ENCODE data around the gene ELP4.
"Not testable (repeated sequence)": the region's sequence is repeated elsewhere in the genome, so short reads cannot be mapped to it uniquely, and the experiment has no call there.

The ELP4 gene

DNA sequence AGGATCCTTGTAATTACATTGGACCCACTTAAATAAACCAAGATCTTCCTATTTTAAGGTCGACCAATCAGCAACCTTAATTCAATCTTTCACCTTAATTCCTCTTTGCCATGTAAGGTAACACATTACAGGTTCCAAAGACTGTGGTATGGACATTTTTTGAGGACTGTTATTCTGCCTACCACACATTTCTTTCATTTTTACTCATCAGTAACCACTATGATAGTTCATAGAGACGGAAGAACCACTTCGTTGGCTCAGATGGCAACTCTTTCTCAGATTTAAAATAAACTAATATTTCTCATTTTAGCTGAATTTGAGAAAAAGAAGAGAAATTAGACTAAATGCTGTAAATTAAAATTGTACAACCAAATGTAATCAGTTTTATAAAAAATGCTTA lies 205.3 kb downstream of the ELP4 start:
- no peak for DNase-seq

DNA sequence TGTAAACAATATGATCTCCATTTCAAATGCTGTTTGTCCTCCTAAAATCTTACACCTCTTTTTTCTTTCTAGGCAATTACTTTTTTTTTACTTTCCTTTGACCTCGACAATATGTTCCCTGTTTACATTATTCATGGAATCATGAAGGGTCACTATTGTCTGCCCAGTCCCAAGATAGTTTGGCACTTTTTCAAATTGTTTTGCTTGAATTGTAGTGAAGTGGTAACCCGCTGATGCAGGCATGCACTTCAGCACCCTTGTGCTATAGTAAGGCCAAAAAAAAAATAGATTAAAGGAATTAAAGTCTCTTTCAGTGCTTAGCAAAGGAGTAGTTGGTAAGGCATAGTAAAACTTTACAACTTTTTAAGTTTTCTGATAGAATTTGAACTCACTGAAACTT lies 210.7 kb downstream of the ELP4 start:
- DNase-seq: no peak

DNA sequence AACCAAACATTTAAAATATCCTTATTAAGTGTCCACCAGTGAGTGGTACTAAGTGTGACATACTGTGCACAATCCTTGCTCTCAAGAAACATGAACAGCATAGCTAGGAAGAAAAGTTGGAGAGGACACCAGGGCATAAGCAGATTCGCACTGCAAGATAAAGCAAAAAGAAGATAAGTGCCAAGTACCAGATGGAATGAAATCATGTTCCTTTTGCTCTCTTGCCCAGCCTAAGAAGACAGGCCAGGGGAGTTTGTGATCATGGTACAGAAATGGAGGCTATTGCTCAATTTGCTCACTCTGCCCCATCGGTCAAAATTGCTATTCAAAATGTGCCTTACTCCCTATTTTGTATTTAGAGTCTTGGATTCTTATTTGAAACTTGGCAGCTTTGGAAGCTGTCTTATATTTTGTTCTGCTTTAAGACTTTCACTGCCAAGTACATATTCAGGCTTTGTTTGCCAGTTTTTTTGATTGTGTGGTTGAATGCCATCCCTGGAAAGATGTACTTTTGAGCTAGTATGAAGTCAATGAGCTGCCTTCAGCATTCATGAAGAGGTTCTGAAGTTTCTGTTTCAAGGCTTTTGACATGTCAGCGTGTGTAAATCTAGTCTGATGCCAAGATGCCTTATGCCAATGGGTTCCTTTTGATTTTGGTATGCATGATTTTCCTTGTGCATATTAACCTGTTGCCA lies 211.3 kb downstream of the ELP4 start:
- no peak for DNase-seq

DNA sequence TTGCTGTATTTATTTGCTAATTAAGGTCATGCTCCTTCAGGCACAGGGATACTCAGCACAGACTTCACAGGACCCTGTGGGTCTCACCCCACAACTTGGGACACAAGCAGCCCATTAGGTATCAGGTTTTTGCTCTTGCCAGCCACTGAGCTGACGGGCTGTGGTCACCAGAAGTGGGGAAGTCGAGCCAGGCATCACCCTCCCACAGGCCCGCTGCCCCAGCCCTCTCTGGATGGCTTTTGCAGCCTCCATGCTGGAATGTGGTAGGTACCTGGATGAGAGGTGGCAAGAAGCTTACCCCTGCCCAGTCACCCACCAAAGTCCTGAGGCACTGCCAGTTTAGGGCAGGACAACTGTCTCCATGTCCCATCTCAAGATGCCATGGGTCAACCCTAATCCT lies 213.2 kb downstream of the ELP4 start:
- DNase-seq: no peak

DNA sequence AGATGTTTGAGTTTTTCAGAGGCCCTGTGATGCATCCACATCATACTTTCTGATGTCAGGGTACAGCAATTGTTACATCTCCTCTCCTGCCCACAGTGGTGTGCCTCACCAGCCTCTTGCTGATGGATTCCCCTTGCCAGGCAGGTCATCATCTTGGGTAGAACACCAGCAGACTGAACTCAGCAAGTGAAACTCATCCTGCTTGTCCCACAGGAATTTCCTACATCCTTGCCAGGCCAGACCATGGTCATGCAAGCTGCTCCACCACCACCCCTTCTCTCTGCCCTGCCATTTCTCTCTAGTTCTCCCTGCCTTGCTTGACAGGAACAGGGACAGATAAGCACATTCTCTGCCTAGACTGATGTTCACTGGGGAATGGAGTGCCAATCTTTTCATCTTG lies 215.6 kb downstream of the ELP4 start:
- DNase-seq: no peak

DNA sequence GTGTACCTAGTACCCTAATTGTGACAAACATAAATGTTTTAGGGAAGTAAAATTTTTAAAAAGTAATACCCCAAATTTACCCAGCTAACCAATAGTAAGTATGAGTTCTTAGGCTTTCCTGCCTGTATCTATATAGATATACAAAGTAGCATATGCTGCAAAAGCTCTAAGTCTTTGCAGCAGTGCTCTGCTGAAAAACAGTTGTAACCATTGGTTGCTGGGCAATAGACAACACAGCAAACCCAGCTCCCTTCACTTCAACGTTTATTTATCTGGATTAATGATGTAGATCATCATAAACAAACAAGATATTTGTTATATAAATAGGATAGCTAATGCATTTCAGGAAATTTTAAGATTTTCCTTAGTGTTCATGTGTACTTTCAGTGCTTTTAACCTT lies 218.9 kb downstream of the ELP4 start:
- no peak for DNase-seq

DNA sequence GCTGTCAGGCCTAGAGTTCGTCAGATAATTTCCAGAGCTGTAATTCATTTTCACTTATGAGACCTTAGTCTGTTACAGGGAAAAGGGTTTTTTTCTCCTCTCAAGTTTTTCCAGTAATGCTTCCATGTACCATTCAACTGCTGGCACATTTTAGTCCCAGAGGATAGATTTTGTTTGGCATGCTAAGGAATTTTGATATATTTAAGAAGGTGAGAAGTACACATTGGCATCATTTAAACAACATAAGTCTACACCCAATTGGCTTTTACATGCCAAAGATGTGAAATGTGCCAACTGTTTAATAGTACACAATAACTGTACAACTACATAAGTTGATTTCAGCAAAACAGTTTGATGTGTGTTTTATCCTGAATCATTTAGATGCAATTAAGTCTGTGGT lies 230.6 kb downstream of the ELP4 start:
- no peak for DNase-seq

DNA sequence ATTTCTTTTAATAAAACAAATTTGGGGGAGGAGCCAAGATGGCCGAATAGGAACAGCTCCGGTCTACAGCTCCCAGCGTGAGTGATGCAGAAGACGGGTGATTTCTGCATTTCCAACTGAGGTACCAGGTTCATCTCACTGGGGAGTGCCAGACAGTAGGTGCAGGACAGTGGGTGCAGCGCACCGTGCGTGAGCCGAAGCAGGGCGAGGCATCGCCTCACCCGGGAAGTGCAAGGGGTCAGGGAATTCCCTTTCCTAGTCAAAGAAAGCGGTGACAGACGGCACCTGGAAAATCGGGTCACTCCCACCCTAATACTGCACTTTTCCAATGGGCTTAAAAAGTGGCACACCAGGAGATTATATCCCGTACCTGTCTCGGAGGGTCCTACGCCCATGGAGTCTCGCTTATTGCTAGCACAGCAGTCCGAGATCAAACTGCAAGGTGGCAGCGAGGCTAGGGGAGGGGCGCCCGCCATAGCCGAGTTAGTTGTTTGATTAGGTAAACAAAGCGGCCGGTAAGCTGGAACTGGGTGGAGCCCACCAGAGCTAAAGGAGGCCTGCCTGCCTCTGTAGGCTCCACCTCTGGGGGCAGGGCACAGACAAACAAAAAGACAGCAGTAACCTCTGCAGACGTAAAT lies 231.3 kb downstream of the ELP4 start:
- DNase-seq: not testable (repeated sequence)

DNA sequence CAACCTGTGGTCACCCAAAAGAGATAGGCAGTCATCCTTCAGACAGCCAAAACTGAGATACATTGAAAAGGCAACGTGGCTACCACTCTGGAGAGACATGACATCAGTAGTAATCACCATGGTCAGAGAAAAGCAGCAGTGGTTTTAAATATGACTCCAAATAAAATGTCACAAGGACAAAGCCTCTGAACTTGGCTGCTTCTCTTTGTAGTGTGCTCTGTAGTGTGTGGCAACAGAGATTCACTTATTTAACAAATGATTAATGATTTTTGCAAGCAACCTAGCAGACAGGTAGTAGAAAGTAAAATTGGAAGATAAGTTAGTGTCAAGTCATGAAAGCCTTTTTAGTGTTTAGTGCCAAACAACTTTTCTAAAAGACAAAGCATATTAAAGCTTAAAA lies 238.0 kb downstream of the ELP4 start:
- no peak for DNase-seq

DNA sequence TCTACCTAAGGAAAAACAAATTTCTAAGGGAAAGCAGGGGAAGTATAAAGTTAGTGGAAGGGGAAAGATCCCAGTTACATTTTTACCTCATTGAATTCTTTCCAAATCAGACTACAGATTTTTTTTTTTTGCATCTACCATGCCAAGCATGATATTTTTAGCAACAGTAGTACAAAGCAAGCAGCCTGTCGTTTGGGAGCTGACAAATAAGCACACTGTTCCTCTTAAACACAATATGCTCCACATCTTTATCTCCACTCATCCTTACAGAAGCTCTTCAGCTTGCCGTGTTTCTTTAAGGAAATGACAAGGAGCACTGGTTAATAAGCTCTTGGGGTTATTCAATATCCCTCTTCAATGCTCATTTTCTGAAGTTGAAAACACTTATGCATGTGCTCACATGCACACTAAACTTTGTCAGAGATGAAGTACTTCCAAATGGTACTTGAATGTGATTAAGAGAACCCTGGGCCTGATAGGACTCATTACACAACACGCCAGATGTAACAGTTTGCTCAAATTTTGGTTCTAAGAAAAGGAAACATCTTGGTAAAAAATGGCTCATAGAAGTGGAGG lies 247.8 kb downstream of the ELP4 start:
- no peak for DNase-seq

DNA sequence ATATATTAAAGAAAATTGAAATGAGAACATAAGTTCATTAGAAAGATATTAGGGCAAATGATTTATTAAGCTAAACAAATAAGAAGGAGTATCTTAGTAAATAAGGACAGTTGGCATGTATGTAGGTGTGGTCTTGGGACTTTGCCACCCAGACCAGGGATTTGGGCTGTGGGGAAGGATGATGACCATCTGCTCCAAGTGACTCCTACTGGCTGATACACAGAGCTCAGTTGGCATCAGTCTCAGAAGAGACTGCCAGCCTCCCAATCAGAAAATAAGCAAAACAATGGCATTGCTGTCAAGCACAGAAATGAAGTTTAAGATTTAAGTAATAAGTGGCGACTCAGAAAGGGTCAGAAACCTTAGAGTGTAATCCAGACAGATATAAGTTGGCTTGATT lies 252.1 kb downstream of the ELP4 start:
- DNase-seq: no peak

DNA sequence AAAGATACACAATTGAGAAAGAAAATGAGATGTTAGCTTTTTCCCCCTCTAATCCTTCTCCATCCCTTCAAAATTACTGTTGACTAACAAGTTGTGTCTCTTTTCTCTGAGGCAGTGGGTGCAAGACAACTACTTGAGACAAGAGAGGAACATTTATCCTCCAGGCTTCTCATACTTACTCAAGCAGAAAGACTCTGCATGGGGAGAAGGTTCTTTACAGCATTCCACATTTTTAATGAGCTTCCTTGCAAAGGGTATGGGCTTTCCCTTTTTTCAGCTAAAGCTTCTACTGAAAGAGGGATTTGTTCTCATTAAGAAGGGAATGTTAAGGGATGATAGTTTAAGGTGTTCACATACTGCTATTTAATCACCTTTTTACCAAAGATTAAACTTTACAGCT lies 253.7 kb downstream of the ELP4 start:
- DNase-seq: no peak

DNA sequence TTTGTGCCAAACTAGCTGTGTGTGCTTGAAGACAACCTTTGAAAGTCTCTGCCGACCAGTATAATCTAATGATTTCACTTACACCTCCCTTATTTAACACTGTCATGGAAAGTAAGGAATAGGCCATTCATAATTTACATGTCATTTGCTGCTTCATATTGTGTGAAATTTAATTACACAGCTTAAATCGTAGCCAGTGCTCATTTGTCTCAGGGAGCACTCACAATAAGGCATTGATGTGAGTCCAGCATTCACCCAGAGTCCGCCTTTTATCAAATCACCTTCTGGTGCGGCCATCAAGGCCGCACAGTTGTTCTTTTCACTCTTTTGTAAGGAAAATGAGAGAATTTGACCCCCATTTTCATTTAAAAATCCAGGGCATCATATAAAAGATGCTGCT lies 254.7 kb downstream of the ELP4 start:
- DNase-seq: no peak

DNA sequence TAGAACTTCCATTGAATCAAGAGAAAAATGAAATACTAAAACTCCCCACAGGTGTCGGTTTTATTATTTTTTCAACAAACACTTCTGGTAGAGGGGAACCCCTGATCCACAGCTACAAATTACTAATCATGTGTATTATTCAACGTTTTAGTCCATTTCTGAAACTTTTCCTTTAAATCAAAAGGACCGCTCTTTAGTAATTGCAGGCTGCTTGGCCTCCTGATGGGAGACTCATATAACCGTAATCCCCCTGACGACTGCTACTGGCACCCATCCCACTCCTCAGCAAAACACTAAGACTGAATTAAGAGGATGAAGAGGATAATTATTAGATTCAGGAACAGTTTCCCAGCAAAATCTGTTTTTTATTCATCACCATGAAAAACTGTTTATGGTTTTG lies 255.2 kb downstream of the ELP4 start:
- no peak for DNase-seq

DNA sequence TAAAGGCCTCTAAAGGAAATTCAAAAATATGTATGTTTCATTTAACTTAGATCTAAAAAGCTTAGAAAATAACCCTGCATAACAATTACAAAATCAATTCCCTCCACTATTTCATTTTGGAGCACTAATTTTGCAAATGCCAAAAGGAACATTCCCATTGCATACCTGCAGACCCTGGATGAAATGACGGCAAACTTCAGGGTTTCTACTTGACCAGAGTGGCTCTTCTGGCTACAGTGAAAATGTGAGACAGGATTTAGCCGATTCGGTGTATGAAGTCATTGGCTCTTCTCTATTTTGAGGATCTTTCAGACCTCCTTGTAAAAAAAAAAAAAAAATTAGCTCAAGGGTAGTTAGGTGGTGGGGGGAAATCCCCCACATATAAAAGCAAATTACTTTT lies 257.5 kb downstream of the ELP4 start:
- DNase-seq: no peak

DNA sequence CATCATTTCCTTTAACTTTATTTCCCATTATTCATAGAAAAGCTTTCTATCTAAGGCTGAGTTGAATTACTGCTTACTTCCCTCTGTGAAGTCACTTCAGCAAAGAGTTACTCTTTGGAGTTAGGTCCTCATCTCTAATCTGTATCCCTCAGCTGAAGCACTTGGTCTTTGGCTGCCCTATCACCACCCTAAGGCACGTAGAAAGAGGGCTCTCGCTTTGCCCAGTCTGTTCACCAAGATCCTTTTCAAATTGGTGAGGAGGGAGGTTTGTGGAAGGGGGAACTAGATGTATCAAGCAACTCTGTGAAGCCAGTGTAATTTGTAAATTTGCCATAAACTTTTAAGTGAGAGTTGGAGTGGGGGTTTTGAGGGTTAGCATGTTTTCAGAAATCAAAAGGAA lies 258.1 kb downstream of the ELP4 start:
- DNase-seq: no peak

DNA sequence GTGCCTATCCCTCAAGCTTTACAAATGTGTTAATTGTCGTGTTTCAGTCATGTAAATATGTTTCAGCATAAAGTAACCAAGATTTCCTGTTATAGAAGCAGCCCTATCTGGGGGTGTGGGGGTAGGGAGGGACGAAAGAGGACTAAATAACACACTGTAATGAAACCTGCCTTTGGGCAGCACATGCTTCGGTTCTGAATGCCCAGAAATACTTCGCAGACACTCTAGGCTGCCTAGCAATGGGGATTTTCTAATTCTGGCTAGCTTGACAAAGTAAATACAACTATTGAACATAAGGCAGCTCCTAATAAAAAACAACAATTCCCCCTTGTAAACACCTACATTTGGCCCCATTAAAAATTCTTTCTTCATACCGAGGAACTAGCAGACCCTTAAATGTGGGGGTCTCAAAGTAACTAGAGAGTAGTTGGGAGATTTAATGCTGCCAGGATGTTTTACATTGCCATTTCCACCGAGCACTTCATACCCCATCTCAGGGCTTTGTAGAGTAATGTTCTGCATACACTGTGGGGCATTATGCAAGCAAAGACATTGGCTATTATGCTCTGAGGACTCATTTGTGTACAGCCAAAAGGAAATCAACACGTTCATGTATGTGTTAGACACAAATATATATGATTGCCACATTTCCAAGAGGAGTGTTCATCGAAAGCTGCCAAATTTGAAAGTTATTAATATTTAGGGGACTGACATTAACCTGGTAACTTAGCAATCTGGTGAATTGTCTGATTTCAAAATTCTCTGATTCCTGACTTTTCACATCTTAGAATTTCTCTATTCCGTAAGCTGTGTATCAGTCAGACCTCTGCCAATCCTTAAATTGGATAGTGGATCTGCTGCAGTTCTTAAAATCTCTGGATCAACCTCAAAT lies 259.4 kb downstream of the ELP4 start:
- no peak for DNase-seq

DNA sequence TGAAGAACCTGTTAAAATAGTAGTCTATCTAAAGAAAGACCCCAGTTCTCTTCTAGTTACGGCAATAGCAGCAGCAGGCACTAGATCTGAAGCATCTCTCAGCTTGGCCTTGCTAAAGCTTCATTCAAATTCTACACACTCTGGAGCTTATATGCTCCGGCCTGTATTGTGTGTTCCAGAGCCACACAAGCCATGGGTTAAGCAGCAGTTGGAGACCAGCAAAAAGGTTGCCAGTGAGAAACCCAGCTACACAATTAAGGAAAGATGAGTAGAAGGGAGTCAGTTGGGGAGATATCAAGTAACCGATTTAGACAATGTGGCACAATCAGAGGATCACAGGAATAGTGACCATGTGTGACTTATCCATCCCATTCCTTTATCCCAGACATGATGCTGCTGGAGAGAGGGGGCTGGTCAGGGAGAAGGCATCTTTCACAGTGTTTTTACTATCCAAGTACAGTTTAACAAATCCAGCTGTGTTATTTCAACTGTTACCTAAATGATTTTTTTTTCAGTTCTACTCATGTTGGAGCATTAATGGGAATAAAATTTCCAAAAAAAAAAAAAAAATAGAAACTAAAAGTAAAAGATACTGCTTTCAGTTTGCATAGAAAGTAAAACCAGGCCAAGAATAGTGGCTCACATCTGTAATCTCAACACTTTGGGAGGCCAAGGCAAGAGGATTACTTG lies 260.6 kb downstream of the ELP4 start:
- no peak for DNase-seq

DNA sequence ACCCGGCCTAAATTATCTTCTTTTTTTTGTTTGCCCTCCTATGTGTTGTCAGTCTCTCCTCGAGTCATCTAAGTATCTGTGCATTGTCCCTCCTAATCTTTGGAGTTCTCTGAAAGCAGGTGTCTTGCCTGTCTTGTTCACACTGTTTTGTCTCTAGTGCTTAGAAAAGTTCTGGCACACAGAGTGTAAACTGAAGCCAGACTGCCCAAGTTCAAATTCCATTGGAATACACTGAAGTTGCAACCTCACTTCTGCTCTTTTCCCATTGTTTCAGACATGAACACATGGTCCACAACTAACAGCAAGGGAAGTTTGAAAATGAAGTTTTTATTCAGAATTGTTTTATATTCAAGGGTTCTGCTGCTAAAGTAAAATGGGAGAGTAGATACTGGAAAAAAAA lies 262.8 kb downstream of the ELP4 start:
- DNase-seq: no peak

DNA sequence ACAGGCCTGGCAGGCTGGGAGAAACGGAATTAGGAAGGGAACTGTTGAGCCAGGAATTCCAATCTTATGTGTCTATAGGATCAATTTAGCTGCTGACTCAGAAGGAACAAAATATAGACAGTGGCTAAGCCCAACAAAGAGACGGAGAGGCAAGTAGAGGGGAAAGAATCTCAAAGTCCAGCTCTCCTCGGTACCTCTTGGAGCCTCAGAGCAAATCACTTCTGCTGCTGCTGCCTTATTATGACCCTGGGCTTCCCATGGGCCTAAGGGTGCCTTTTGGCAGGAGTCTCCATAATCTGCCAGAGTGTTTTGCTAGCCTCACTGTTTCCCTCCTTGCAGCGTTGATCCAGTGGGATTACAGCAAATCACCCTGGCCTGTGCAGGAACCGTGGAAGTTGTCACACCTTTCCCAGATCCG lies 269.8 kb downstream of the ELP4 start:
- DNase-seq: no peak

DNA sequence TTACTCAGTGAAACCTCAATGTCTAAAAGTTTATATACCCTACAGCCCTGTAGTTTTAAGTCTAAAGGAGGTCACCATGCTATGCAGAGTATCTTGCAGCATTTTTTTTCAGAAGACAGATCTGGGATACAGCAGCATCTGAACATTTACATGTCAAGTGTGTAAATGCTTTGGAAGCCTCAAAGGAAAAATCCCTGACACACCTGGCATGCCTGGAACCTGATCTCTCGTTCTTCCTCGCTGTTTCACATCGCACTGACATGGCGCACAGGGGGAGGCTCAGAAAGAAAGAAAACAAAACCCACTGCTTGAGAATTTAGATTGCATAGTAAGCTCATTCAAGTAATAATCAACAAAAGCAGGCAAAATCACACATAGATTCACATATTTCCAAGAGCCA lies 270.5 kb downstream of the ELP4 start:
- no peak for DNase-seq

DNA sequence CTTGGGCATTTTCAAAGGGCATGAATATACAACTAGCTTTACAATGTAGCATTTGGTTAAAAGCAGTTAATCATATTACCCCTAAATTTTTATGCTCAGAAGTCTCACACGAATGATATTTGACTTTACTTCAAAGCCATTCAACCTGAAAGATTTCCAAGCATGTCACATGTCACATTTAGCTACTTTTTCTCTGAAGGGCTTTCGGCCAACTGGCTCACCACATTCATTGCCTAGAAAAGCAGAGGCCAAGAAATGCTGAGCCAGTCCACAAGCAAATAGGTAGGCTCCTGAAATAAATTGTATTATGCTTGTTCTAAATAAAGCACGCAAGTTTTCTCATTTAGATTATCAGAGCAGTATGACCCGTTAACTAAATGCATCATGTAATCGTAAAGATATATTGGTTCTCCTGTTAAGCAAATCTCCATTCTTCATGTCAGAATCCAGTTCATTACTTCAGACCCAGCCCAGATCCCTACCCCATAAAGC lies 271.0 kb downstream of the ELP4 start:
- DNase-seq: no peak

DNA sequence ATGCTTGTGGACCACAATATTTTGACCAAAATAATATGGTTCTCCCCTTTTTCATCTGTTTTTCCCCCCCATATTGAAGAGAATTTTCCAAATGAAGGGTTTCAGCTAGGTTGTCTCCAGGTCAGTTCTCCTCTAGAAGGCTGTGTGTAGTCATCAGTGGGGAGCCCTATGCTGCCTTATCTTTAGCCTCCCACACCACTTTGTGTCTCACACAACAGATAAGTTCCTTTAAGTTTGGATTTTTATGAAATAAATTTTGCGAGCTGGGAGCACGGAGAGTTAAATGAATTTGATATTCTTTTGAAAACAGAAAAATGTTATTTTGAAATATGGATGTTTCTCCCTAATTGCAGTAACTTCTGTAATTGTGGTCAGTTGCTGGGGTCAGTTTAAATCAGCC lies 272.7 kb downstream of the ELP4 start:
- no peak for DNase-seq
